ENCODE data around the gene STK25.

STK25 gene

DNA sequence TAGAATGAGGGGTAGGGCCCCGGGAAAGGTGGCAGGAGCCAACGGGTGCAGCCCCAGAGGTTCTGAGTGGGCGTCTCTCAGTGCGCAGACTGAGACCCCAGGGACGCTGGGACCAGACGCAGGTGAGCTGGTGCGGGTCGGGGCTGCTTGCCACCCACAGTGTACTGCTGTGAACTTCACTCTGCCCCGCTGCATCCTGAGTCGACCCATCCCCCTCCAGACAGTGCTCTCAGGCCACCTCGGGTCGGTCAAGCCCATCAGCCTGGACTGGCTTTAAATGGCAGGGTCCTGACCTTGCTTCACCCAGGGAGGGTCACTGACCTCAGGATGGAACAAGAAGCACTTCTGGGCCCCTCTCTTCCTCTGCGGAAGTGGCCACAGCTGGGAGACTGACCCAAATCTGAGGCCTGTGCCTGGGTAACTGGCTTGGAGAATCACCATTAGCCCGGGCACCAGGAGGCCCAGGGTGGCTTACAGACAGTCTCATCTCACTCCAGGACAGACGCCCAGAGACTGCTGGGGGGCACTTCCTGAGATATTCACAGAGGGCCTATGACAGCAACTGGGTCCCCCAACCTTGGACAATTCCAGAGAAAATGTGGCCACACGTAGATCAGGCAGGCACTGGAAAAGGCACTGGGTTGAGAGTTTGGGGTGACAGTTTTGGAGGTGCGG lies 26.5 kb upstream of the STK25 start:
- TF ChIP-seq, protein P1, sequence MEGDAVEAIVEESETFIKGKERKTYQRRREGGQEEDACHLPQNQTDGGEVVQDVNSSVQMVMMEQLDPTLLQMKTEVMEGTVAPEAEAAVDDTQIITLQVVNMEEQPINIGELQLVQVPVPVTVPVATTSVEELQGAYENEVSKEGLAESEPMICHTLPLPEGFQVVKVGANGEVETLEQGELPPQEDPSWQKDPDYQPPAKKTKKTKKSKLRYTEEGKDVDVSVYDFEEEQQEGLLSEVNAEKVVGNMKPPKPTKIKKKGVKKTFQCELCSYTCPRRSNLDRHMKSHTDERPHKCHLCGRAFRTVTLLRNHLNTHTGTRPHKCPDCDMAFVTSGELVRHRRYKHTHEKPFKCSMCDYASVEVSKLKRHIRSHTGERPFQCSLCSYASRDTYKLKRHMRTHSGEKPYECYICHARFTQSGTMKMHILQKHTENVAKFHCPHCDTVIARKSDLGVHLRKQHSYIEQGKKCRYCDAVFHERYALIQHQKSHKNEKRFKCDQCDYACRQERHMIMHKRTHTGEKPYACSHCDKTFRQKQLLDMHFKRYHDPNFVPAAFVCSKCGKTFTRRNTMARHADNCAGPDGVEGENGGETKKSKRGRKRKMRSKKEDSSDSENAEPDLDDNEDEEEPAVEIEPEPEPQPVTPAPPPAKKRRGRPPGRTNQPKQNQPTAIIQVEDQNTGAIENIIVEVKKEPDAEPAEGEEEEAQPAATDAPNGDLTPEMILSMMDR (IDR thresholded peaks at IDR 0.05; ENCODE audit: low read depth, low read length) = no peak
- Histone ChIP-seq H3K27me3 (no peaks in the 10 kb centered on the region), H3K4me1 (no peaks in the 10 kb centered on the region), H3K4me3 (ENCODE audit: low read depth, low read length) (no peak overlapping the region), H3K9me3 (no peaks in the 10 kb centered on the region), H3K36me3 (no peaks in the 10 kb centered on the region)
- no peak for DNase-seq

DNA sequence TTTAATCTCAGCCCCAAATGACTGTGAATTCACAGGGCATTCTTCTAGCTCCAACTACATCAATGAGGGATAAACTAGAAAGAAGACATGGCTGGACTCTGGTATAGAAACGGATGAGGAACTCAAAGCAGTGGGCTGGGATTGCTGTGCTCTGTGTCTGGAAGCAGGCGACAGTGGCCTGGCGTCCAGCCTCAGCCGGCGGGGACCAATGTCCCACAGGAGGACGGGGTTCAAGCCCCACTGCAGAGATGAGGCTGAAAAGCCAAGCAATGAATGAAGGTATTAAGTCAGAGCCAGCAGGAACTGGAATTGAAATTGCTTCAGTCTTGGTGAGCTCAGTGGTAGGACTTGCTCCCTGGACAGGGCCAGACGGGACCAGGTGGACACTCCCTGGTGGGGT lies 25.9 kb upstream of the STK25 start:
- Histone ChIP-seq H3K36me3 (no peaks in the 10 kb centered on the region), H3K4me1 (no peaks in the 10 kb centered on the region), H3K27me3 (no peaks in the 10 kb centered on the region), H3K4me3 (ENCODE audit: low read depth, low read length) (no peak overlapping the region), H3K9me3 (no peaks in the 10 kb centered on the region)
- TF ChIP-seq, protein P1 (IDR thresholded peaks at IDR 0.05; ENCODE audit: low read depth, low read length) = no peak
- no peak for DNase-seq

DNA sequence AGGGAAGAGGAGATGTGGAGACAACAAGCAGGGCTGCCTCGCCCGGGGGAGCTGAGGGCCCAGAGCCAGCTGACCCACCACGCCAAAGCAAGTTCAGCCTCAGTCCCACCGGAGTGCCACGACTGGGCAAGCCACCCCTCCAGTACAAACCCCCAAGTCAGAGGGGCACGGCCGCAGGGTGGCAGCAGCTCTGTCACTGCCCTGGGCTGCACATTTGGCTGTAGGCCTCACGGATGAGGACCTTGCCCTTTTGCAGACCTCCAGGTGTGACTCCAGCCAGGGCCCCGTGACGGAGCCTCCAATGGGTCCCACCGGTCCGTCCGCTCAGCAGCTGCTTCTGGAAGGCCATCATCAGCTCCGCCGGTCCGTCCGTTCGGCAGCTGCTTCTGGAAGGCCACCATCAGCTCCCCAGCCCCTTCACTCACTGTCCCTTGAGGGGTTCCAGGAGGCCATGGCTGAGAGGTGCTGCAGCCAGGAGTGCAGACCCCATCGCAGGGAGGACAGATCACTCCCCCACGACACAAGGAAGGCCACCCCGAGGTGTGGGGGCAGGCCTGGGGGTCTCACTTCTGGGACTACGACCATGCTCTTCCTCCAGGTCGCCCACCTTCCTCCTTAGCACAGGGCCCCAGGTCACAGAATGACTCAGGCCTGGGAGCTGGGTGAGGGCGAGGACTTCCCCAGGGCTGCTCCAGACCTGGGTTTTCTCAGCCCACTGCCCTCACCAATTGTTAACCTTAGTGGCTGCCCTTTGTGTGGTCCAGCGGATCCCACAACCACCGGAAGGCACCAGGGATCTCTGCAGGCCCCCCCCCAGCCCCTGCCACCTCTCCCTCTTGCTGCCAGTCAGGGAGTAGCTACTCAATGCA lies 24.6 kb upstream of the STK25 start:
- no peaks in the 10 kb centered on the region for H3K27me3 ChIP-seq
- H3K4me1 ChIP-seq = no peaks in the 10 kb centered on the region
- TF ChIP-seq, protein P1 (IDR thresholded peaks at IDR 0.05; ENCODE audit: low read depth, low read length) = no peak
- H3K36me3 ChIP-seq = no peaks in the 10 kb centered on the region
- no peak overlapping the region for H3K4me3 ChIP-seq (ENCODE audit: low read depth, low read length)
- no peak for DNase-seq
- no peaks in the 10 kb centered on the region for H3K9me3 ChIP-seq

DNA sequence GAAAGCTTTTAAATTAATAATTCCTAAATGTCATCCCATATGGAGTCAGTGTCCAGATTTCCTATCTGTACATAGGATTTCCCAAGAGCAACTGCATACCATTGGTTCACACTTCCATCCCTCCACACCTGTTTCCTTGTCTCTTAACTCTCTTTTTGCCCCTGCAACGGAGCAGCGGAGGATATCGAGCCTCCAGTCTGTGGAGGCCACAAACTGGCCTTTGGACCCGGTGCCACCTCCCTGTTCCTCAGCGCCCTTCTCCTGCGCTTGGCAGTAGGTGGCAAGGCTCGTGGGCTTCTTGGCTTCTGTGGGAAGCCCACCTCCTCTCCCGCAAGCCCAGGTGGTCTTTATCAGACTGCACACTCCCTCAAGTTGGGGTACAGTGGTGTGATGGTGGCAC lies 23.8 kb upstream of the STK25 start:
- DNase-seq = no peak
- Histone ChIP-seq H3K36me3 (no peaks in the 10 kb centered on the region), H3K9me3 (no peaks in the 10 kb centered on the region), H3K4me3 (ENCODE audit: low read depth, low read length) (no peak overlapping the region), H3K27me3 (no peaks in the 10 kb centered on the region), H3K4me1 (no peaks in the 10 kb centered on the region)
- TF ChIP-seq, protein P1 (IDR thresholded peaks at IDR 0.05; ENCODE audit: low read depth, low read length) = no peak

DNA sequence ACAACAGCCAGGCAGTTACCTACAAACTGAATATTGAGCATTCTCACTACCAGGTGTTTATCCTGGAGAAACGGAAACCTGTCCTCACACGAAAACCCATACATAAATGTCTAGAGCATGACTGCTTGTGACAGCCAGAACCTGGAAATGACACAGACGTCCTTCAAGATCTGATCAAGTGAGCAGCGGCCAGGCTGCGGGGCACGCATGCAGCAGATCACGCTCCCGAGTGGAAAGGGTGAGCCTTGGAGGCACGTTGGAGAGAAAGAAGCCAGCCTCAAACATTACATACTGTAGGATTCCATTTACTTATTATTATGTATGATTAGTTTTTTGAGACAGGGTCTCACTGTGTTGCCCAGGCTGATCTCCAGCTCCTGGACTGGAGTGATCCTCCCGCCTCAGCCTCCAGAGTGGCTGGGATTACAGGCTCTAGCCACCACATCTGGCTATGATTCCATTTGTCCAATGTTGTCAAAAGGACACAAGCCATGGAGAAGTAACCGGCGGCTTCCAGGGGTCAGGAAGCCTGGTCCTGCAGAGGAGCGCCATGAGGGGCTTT lies 22.9 kb upstream of the STK25 start:
- TF ChIP-seq, protein P1 (IDR thresholded peaks at IDR 0.05; ENCODE audit: low read depth, low read length) = no peak
- no peaks in the 10 kb centered on the region for H3K4me1 ChIP-seq

More for the DNA sequence above, 22.9 kb upstream of the STK25 start:
- DNase-seq = no peak
- H3K27me3 ChIP-seq = no peaks in the 10 kb centered on the region
- no peaks in the 10 kb centered on the region for H3K9me3 ChIP-seq
- no peak overlapping the region for H3K4me3 ChIP-seq (ENCODE audit: low read depth, low read length)
- no peaks in the 10 kb centered on the region for H3K36me3 ChIP-seq

Data from BE2C (cell line).